GM21423 (cell line): ENCODE data around the gene TMEM134.
"Not testable (repeated sequence)": the region's sequence is repeated elsewhere in the genome, so short reads cannot be mapped to it uniquely, and the experiment has no call there.

ENCODE experiments used
- ATAC-seq: cut with Tn5 transposase; IDR thresholded peaks from one replicate; pipeline ENCODE4 v1.9.1; 2021; ENCODE audit warnings: mild to moderate bottlenecking, moderate library complexity; ENCODE audit not compliant: unreplicated experiment

The TMEM134 gene, protein sequence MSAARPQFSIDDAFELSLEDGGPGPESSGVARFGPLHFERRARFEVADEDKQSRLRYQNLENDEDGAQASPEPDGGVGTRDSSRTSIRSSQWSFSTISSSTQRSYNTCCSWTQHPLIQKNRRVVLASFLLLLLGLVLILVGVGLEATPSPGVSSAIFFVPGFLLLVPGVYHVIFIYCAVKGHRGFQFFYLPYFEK

DNA sequence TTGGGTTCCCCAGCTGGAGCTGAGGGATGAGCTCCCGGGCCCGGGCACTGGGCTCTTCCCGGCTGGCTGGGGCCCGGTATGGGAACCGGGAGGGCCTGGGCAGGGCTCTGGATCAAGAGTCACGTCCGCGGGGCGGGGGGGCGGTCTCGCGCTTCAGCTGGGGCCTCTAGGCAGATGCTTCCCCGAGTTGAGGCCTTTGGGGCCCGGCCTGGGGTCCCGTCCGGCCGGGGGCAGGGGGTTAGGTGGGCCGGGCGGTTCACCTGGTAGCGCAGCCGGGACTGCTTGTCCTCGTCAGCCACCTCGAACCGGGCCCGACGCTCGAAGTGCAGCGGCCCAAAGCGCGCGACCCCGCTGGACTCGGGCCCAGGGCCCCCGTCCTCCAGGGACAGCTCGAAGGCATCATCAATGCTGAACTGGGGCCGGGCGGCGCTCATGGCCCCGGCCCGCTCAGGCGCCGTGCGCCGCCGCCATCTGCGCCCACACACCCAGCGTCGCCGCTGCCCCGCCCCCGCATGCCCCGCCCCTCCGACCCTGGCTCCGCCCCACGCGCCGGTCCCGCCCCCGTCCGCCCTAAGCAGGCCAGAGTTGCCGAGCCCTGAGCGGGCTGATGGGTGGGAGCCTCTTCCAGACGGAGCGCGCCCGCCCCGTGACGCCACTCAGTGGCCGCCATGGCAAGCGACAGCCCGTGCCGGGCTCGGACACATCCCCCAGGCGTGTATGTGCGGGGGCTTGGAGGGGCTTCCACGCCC is at the start of gene TMEM134:
Gene TMEM134, minus strand, starts transcription at position 493 of the 749 bp plus-strand sequence. Its CDS starts 59 bp downstream, at position 434.
- ATAC-seq, result peak; percentile 67

DNA sequence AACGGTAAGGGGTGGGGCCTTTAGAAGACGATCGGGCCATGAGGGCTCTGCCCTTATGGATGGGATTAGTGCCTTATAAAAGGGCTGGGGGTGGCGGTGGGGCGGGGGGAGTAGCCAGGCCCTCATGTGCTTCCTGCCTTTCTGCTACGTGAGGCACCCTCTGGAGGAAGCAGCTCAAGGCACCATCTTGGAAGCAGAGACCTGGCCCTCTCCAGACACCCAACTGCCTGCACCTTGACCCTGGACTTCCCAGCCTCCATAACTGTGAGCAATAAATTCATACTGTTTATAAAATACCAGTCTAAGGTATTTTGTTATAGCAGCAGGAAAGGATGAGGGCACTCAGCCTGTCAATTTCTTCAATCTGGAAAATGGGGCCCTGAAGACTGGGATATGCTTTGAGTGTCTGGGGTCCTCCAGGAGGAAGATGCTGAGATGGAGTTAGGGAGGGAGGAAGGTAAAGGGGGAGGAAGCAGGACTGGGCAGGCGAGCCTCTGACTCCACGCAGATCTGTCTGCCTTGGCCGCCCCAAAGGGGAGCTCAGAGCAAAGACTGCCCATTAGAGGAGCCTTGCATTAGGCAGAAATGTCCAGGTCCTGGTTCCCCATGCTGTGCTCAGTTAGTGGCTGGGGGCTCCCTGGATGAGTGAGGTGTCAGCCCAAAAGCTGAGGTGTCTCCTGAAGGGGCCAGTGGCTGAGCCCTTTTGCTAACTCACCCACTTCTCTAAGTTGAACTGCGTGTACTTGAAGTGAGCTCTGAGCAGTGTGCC is 48.9 kb upstream of the TMEM134 start:
- no peak for ATAC-seq

GRCh38 chr11:67516806-67517205 is 47.8 kb upstream of the TMEM134 start:
- no peak for ATAC-seq

GRCh38 chr11:67514116-67514515 is 45.1 kb upstream of the TMEM134 start:
- no peak for ATAC-seq

DNA sequence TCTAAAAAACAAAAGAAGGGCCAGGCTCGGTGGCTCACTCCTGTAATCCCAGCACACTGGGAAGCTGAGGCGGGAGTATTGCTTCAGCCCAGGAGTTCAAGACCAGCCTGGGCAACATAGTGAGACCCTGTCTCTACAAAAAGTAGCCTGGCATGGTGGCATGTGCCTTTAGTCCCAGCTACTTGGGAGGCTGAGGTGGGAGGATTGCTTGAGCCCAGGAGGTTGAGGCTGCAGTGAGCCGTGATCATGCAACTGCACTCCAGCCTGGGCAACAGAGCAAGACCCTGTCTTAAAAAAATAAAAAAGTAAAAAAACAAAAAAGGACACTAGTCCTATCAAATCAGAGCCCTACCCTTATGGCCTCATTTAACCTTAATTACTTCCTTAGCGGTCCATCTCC is 42.5 kb upstream of the TMEM134 start:
- ATAC-seq, result not testable (repeated sequence)

DNA sequence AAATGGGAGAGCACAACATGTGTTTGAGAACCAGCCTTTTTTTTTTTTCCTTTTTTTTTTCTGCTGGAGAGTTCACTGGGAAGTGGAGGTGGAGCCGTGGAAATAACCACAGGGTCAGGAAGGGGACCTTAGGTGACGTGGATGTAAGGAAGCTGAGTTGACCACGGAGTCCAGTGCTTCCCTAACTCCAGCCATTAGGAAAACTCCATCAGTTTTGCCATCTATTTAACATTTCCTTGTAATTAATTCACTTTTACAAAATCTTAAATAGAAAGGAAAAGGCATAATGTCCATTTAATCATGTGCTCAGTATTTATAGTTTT is 40.9 kb upstream of the TMEM134 start:
- ATAC-seq, result no peak

DNA sequence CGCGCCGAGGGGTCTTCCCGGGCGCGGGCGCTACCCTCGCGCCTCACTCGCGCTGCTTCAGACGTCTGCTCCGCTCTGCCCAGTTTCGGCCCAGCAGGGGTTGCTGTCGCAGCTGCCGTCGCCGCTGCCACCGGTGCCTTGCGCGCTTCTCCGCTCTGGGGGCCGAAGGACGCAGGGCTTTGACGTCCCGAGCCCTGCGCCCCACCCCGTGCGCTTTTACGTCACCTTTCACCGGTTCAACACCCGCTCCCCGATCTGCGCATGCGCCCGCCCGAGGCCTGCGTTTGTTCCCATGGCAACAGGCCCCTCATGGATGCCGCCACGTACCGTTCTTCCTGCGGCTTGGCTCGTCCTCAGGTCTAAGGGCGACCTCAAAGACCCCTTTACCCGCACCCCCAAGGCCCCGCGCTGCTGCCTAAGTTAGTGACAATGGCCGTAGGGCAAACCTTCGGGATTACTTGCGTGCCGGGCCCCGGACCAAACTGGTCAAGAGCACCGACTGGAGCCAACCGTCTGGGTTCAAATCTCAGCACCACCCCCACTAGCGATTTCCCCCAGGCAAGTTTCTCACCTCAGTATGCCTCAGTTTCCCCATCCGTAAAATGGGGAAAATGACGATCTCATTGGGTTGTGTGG is 39.6 kb upstream of the TMEM134 start:
- peak; percentile 42 for ATAC-seq

DNA sequence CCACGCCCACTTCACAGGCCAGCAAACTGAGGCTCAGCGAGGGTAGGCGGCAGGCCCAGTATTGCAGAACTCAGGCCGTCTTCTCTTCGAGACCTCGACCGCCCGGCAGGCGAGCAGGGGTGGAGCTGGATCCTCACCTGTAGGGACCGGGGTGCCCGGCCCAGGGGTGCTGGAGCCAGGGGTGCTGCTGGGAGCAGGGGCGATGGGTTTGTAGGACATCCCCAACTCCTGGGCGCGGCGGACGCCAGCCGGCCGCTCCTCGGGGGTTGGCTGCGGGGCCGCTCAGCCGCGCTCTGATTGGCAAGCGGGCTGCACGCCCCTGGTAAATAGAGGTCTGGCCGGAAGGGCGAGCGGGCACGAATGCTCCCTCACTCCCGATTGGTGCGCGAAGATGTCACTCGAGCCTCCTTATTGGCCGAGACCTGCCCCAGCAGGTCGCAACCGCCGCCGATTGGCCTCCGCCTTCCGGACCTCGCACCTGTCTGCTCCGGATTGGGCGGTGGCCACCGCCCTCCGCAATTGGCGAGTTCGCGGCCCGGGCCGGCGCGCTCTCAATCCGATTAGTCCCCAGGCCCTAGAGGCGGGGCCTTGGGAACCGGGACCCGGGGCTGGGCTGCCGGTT is 38.9 kb upstream of the TMEM134 start, which contains the start of gene CDK2AP2:
Gene CDK2AP2, minus strand, starts transcription at position 299 of the 622 bp plus-strand sequence. Its CDS starts 80 bp downstream, at position 219.
- peak; percentile 70 for ATAC-seq

- ATAC-seq, result no peak
Observed at GRCh38 chr11:67507242-67507863, 38.3 kb upstream of the TMEM134 start.

DNA sequence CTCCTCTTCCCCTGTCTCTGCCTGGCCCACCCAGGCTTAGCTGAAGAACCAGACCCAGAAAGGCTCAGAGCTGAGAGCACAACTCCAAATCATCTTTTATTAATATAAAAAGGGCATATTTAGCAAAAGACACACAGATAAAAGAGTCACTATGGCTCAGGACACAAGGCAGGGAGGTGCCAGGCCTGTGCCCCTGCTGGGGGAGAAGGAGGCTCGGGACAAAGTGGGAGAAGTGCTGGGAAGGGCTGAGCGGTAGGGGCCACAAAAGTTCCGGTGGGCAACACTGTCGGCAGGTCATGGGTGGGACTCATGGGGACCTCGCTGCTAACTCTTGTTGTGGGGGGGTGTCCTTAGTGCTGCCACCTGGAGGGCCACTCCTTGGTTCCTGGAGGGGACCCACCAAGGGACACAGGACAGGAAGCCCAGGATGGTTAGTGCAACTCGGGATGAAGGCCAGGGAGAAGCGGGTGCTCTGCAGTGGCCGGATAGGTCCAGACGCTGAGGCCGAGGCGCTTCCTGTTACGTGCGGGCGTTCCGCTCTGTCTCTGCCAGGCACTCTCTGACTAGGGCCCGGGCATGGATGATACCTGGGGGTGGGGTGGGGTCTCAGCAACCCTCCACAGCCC is 37.5 kb upstream of the TMEM134 start:
- no peak for ATAC-seq

DNA sequence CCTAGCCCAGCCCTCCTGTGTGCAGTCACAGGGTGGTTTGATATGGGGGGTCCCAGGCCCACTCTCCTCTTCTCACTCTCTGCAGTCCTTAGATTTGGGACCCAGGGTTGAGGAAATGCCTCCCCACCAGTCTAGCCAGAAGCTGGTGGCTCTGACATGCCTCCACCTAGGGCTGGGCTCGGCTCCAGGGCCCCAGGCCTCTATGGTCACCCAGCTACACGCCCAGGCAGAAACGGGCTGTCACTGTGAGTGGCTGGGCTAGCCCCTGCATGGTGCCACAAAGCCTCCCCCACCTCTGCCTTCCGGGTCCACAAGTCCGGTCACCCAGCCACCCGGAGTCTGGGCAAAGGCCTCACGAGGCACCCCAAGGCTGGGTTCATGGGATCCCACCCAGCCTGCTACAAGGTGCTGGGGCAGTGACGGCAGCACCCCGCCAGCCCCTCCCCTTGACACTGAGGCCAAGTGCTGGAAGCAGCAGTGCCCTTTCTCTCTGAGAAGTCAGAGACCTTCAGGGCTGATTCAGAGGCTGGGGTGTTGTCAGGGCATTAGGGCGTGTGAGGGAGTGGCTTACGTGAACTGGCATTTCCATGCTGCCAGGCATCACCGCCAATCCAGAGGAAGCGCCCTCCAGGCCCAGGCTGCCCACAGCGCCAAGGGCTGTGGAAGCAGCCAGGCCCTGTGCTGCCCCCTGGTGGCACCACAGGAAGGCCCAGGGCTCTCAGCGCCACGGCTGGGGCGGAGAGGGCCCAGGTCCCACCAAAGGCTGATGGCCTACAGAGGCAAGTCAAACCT is 36.8 kb upstream of the TMEM134 start:
- no peak for ATAC-seq

DNA sequence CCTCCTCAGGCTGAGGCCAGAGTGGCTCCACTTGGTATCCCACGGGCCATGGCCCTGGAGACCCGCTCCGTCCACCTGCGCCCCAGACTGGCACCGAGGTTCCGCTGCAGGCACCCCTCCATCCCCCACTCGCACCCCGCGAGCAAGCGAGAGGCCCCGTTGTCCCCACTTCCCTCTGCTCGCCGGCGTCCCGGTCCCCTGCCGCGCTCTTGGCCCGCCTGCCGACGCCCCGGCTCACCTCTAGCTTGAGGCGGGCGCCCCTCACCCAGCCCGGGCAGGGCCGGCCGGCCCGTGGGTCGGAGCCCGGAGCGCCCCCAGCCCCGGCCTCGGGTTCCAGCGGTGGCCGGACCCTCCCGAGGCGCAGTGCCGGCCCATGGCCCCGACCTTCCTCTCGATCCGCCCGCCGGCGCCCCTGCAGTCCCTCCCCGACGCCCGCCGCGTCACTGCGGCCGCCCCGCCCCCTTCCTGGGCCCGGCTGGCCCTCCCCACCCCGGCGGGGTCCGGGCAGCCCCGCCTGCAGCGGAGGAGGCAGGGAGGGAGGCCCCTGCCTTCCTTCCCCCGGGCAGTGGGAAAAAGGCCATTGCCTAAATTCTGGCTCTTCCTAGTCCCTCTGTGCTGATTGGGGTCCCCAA is 36.0 kb upstream of the TMEM134 start, which contains the start of gene PITPNM1:
Gene PITPNM1, minus strand, starts transcription at position 414 of the 632 bp plus-strand sequence. CDS start 1,183 bp downstream, outside the sequence.
- ATAC-seq, result no peak

GRCh38 chr11:67504005-67504949 is 35.2 kb upstream of the TMEM134 start:
- no peak for ATAC-seq

DNA sequence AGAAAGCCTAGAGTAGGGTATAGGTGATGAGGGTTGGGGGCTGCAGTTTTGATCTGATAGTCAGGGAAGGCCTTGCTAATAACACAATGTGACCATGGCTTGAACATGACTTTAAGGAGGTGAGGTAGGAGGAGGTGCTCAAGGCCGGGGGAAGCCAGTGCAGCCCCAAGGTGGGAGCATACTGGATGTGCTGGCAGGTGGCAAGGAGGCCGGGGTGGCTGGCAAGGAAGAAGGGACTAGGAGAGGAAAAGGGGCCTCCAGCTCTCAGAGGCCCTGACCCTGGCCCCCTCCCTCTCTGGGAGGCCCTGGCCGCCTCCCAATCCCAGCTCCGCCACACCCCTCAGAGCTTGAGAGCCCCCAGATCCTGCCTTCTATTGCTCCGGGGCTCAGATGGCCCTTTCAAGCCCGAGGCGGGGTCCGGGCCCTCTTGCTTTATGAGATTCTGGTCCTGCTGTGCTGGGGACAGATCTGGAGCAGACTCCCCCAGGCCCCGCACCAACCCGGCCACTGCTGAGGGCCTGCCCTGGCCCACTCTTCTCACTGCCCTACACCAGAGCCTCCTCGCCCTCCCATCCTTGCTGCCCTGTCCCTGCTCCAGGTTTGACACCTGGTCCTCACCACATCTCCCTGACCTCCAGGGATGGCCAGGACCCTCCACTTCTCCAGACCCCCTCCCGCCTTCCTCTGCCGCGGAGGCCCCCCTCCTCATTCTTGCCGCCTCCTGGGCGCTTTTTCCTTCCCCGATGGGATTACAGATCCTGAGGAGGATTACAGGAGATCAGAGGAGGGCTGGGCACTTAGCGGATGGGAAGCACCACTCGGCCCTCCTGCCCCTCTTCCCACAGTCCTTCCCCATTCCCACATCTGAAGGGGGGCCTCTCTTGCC is 34.3 kb upstream of the TMEM134 start:
- ATAC-seq, result no peak

- no peak for ATAC-seq
Observed at GRCh38 chr11:67502328-67502979, 33.4 kb upstream of the TMEM134 start.

DNA sequence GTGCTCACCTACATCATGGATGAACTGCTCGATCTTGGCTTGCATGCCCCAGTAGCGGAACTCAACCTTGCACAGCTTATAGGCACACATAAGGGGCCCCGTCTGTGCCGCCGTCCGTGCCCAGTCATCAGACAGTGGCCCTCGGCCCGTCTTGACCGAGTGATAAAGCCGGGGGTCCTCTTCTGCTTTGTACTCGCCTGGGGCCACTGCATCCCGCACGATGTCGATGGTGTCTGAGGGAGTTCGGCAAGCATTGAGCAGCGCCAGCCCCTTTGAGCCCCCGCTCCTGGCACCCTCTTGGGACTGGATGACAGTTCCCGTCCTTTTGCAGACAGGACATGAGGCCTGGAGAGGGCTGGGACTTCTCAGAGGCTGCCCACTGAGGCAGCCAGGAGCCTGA is 32.8 kb upstream of the TMEM134 start:
- ATAC-seq, result no peak
